GM18873 (cell line): ENCODE results near the gene NEUROD2.

Experiments
- ATAC-seq: cut with Tn5 transposase; IDR thresholded peaks from one replicate; pipeline ENCODE4 v1.9.1; 2021; ENCODE audit warnings: mild to moderate bottlenecking, moderate library complexity, moderate number of reproducible peaks; ENCODE audit not compliant: unreplicated experiment, low FRiP score

NEUROD2 gene

GRCh38 chr17:39555368-39555767 lies 52.4 kb downstream of the NEUROD2 start:
- no peak for ATAC-seq
